ENCODE data around the gene POLR2H. TPM values are rescaled to one million over a fixed set of nuclear protein-coding genes. Genes with fewer than 3 reads are reported as not detected.

POLR2H gene
- total RNA-seq, 4 donors from 2014 or later: 90.8 to 307 (median 239) TPM

DNA sequence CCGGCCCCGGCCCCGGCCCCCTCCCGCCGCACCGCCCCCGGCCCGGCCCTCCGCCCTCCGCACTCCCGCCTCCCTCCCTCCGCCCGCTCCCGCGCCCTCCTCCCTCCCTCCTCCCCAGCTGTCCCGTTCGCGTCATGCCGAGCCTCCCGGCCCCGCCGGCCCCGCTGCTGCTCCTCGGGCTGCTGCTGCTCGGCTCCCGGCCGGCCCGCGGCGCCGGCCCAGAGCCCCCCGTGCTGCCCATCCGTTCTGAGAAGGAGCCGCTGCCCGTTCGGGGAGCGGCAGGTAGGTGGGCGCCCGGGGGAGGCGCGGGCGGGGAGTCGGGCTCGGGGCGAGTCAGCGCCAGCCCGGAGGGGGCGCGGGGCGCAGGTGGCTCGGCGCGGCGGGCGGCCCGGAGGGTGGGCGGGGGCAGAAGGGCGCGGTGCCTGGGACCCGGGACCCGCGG, 18.7 kb downstream of the POLR2H start:
- no peaks in the 10 kb centered on the region for H3K9me3 ChIP-seq
- DNase-seq: peak in 2 of 3 donors; percentile 67 to 71
- peaks cover 0 to 15% of the 10 kb centered on the region in 2 donors for H3K27me3 ChIP-seq
- peaks cover 0 to 12% (median 10%) of the 10 kb centered on the region in 4 donors for H3K4me1 ChIP-seq
- no peaks in the 10 kb centered on the region for H3K36me3 ChIP-seq
- peak overlapping the region in 3 of 4 donors; percentile 38 to 82 (median 52) for H3K27ac ChIP-seq
- TF ChIP-seq POLR2A (IDR thresholded peaks at IDR 0.05): no peak
- TF ChIP-seq, protein P1, sequence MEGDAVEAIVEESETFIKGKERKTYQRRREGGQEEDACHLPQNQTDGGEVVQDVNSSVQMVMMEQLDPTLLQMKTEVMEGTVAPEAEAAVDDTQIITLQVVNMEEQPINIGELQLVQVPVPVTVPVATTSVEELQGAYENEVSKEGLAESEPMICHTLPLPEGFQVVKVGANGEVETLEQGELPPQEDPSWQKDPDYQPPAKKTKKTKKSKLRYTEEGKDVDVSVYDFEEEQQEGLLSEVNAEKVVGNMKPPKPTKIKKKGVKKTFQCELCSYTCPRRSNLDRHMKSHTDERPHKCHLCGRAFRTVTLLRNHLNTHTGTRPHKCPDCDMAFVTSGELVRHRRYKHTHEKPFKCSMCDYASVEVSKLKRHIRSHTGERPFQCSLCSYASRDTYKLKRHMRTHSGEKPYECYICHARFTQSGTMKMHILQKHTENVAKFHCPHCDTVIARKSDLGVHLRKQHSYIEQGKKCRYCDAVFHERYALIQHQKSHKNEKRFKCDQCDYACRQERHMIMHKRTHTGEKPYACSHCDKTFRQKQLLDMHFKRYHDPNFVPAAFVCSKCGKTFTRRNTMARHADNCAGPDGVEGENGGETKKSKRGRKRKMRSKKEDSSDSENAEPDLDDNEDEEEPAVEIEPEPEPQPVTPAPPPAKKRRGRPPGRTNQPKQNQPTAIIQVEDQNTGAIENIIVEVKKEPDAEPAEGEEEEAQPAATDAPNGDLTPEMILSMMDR (IDR thresholded peaks at IDR 0.05): no peak
- H3K4me3 ChIP-seq: peak overlapping the region; percentile 33 to 67 (median 56)

- H3K4me1 ChIP-seq: peaks cover 0 to 12% (median 10%) of the 10 kb centered on the region in 4 donors
- DNase-seq: peak in 1 of 3 donors; percentile 49
- no peaks in the 10 kb centered on the region for H3K36me3 ChIP-seq
- peaks cover 0 to 15% of the 10 kb centered on the region in 2 donors for H3K27me3 ChIP-seq
- no peaks in the 10 kb centered on the region for H3K9me3 ChIP-seq
- TF ChIP-seq, protein P1 (IDR thresholded peaks at IDR 0.05): no peak
- no peak for TF ChIP-seq POLR2A (IDR thresholded peaks at IDR 0.05)
- peak overlapping the region; percentile 33 to 67 (median 56) for H3K4me3 ChIP-seq
- peak overlapping the region in 3 of 4 donors; percentile 38 to 82 (median 52) for H3K27ac ChIP-seq
Observed at GRCh38 chr3:184380627-184381260, 19.2 kb downstream of the POLR2H start.

DNA sequence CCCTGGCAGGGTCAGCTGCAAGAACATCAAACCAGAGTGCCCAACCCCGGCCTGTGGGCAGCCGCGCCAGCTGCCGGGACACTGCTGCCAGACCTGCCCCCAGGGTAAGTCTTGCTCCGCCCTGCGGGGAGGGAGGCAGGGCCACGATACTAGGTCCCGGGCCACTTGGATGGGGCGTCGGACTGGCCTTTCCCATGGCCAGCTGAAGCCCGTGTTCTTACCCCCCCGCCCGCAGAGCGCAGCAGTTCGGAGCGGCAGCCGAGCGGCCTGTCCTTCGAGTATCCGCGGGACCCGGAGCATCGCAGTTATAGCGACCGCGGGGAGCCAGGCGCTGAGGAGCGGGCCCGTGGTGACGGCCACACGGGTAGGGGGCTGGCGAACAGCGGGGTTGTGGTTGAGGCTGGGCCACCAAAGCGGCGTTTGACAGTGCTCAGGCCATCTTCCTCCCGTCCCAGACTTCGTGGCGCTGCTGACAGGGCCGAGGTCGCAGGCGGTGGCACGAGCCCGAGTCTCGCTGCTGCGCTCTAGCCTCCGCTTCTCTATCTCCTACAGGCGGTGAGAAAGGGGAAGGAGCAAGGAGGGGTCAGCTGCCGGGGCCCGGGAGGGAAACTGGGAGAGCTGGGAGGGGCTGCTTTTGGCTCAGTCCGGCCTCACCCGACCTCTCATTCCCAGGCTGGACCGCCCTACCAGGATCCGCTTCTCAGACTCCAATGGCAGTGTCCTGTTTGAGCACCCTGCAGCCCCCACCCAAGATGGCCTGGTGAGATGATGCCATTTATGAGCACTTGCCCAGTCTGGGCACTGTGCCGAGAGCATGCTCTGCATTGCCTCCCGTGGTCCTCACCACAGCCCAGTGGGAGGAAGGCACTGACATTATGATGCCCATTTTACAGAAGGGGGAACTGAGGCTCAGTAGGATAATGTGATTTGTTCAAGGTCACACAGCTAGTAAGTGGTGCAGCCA, 20.0 kb downstream of the POLR2H start:
- peak overlapping the region in 3 of 4 donors; percentile 55 to 67 (median 56) for H3K4me3 ChIP-seq
- no peaks in the 10 kb centered on the region for H3K36me3 ChIP-seq
- no peak overlapping the region for H3K27ac ChIP-seq
- peaks cover 0 to 12% (median 10%) of the 10 kb centered on the region in 4 donors for H3K4me1 ChIP-seq
- H3K27me3 ChIP-seq: peaks cover 0 to 15% of the 10 kb centered on the region in 2 donors
- no peaks in the 10 kb centered on the region for H3K9me3 ChIP-seq
- peak in 1 of 3 donors; percentile 53 for DNase-seq
- TF ChIP-seq POLR2A (IDR thresholded peaks at IDR 0.05): no peak
- TF ChIP-seq, protein P1 (IDR thresholded peaks at IDR 0.05): no peak

- H3K27me3 ChIP-seq: peaks cover 0 to 15% of the 10 kb centered on the region in 2 donors
- H3K36me3 ChIP-seq: no peaks in the 10 kb centered on the region
- H3K4me3 ChIP-seq: no peak overlapping the region
- no peaks in the 10 kb centered on the region for H3K9me3 ChIP-seq
- peaks cover 0 to 12% (median 10%) of the 10 kb centered on the region in 4 donors for H3K4me1 ChIP-seq
- no peak for DNase-seq
- H3K27ac ChIP-seq: no peak overlapping the region
- TF ChIP-seq, protein P1 (IDR thresholded peaks at IDR 0.05): no peak
- TF ChIP-seq POLR2A (IDR thresholded peaks at IDR 0.05): no peak
Observed at GRCh38 chr3:184382326-184383032, 21.0 kb downstream of the POLR2H start.
